Stomach smooth muscle (tissue), 2 donors: ENCODE data around the gene TENM4.

ENCODE experiments used
- H3K27ac ChIP-seq: one replicate; pipeline ENCODE4 v1.7.0; 2013; ENCODE audit warnings: mild to moderate bottlenecking, low read length, inconsistent platforms
- H3K27me3 ChIP-seq, 2 donors: one replicate each; pipeline ENCODE4 v1.7.0; 2013; ENCODE audit warnings: low read length in 2 of 2; ENCODE audit not compliant: insufficient read depth in 2 of 2, control insufficient read depth in 1 of 2
- H3K36me3 ChIP-seq, 2 donors: one replicate each; pipeline ENCODE4 v1.7.0; 2013; ENCODE audit warnings: low read length in 2 of 2; ENCODE audit not compliant: control insufficient read depth in 2 of 2, insufficient read depth in 2 of 2
- H3K4me1 ChIP-seq: one replicate; pipeline ENCODE4 v1.7.0; 2013; ENCODE audit warnings: low read length; ENCODE audit not compliant: control insufficient read depth, insufficient read depth
- H3K4me3 ChIP-seq, 2 donors: one replicate each; pipeline ENCODE4 v1.7.0; 2013; ENCODE audit warnings: low read length in 2 of 2
- H3K9ac ChIP-seq, 2 donors: one replicate each; pipeline ENCODE4 v1.7.0; 2013; ENCODE audit warnings: low read length in 2 of 2, mild to moderate bottlenecking in 1 of 2
- H3K9me3 ChIP-seq, 2 donors: one replicate each; pipeline ENCODE4 v1.7.0; 2013; ENCODE audit warnings: low read length in 2 of 2; ENCODE audit not compliant: control insufficient read depth in 2 of 2
- donor health status: healthy.
- donor health status: Pancreatic carcinoma.

The TENM4 gene

DNA sequence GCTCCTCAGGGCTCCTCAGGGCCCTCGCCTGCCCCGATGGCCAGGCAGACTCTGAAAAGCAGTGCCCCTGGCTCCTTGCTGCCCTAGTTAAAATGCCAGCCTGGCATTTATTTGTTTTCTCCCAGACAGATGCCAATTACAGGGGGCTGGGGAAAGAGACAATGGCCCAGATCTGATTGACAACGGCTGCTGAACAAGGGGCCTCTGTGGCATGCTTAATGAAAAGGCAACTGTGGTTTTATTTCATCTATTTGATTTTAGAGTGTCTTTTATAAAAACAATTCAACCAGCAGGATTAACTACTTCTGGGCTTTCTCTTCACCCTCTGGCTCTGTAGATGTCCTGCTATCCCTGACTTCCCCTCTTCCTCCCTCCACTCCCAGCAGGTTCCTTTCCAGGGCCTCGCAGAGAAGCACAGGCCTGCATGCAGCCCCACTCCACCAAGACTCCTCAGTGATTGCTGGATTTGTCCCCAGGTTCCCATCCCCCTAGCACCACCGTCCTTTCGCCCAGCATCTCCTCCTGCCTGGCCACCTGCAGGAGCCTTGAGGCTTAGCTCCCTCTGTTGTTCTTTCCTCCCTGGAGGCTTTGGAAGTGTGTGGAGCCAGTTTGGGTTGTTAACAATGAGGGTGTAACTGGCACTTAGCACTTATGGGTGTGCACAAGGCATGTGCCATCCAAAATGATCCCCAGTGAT lies 171.1 kb downstream of the TENM4 start:
- Histone ChIP-seq H3K9ac (no peak overlapping the region), H3K4me3 (no peak overlapping the region), H3K4me1 (peaks cover under 1% of the 10 kb centered on the region), H3K27ac (no peak overlapping the region), H3K9me3 (no peaks in the 10 kb centered on the region), H3K36me3 (no peaks in the 10 kb centered on the region), H3K27me3 (no peaks in the 10 kb centered on the region)

GRCh38 chr11:79266396-79266795 lies 174.4 kb downstream of the TENM4 start:
- Histone ChIP-seq H3K9ac (no peak overlapping the region), H3K27ac (no peak overlapping the region), H3K4me3 (no peak overlapping the region), H3K27me3 (peaks cover 0 to 2% of the 10 kb centered on the region in 2 donors), H3K36me3 (no peaks in the 10 kb centered on the region), H3K9me3 (no peaks in the 10 kb centered on the region), H3K4me1 (no peaks in the 10 kb centered on the region)

DNA sequence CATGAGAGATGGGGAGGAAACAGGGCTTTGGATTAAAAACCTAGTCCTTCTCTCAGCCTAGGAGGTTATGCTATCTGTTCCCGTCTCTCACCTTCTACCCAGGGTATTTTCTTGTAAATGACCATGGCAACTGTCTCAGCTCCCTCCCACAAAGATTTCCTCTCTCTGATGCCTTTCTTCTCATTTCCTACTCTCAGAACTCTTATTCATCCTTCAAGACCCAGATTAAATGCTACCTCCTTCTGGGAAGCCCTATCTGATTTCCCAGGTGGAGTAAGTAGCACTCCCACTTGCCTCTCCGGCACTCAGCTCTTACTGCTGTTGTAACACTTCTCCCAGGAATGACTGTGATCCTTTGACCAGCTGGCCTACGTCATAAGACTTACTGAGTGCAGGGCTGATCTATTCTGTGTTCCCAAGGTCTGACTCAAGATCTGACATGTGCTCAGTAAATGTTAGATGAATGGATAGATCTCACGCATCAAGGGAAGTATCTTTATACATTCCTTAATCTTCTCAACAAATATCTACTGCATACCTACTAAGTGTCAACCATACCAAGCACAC lies 175.0 kb downstream of the TENM4 start:
- Histone ChIP-seq H3K27ac (no peak overlapping the region), H3K9me3 (no peaks in the 10 kb centered on the region), H3K9ac (no peak overlapping the region), H3K36me3 (no peaks in the 10 kb centered on the region), H3K4me1 (no peaks in the 10 kb centered on the region), H3K4me3 (no peak overlapping the region), H3K27me3 (peaks cover 0 to 2% of the 10 kb centered on the region in 2 donors)

GRCh38 chr11:79264284-79264683 lies 176.5 kb downstream of the TENM4 start:
- H3K27ac ChIP-seq = no peak overlapping the region
- no peak overlapping the region for H3K9ac ChIP-seq

DNA sequence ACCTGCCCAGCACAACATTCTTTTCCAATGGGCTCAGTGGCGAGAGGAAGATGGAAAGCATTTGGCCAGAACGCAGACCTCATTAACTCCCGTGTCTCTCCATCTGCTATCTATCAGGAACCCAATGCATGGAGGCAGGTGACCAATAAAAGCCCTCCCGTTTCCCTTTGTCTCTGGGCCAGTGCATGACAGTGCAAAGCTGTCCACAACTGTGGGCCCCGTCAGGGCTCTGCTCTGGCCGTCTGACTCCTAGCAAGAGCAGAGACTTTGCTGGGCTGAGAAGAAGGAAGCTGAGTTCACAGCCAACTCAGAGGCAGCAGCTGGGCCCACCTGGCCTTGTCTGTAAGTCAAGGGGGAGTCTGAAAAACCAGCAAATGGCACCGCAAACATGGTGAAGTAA lies 177.8 kb downstream of the TENM4 start:
- Histone ChIP-seq H3K4me1 (no peaks in the 10 kb centered on the region), H3K9ac (no peak overlapping the region), H3K36me3 (no peaks in the 10 kb centered on the region), H3K9me3 (no peaks in the 10 kb centered on the region), H3K27ac (no peak overlapping the region), H3K27me3 (peaks cover 0 to 2% of the 10 kb centered on the region in 2 donors), H3K4me3 (no peak overlapping the region)

More at GRCh38 chr11:79264284-79264683, 176.5 kb downstream of the TENM4 start:
- no peaks in the 10 kb centered on the region for H3K4me1 ChIP-seq
- no peak overlapping the region for H3K4me3 ChIP-seq
- H3K36me3 ChIP-seq = no peaks in the 10 kb centered on the region
- H3K9me3 ChIP-seq = no peaks in the 10 kb centered on the region
- peaks cover 0 to 2% of the 10 kb centered on the region in 2 donors for H3K27me3 ChIP-seq

GRCh38 chr11:79262221-79262620 lies 178.6 kb downstream of the TENM4 start:
- peaks cover 0 to 2% of the 10 kb centered on the region in 2 donors for H3K27me3 ChIP-seq
- H3K4me3 ChIP-seq = no peak overlapping the region
- H3K4me1 ChIP-seq = no peaks in the 10 kb centered on the region
- H3K9me3 ChIP-seq = no peaks in the 10 kb centered on the region
- H3K9ac ChIP-seq = no peak overlapping the region
- no peak overlapping the region for H3K27ac ChIP-seq
- no peaks in the 10 kb centered on the region for H3K36me3 ChIP-seq

- H3K9me3 ChIP-seq = no peaks in the 10 kb centered on the region
- no peaks in the 10 kb centered on the region for H3K36me3 ChIP-seq
- H3K4me1 ChIP-seq = no peaks in the 10 kb centered on the region
- peaks cover 0 to 2% of the 10 kb centered on the region in 2 donors for H3K27me3 ChIP-seq
- H3K27ac ChIP-seq = no peak overlapping the region
- no peak overlapping the region for H3K4me3 ChIP-seq
- H3K9ac ChIP-seq = no peak overlapping the region
Measured at GRCh38 chr11:79261684-79262083, 179.1 kb downstream of the TENM4 start.

DNA sequence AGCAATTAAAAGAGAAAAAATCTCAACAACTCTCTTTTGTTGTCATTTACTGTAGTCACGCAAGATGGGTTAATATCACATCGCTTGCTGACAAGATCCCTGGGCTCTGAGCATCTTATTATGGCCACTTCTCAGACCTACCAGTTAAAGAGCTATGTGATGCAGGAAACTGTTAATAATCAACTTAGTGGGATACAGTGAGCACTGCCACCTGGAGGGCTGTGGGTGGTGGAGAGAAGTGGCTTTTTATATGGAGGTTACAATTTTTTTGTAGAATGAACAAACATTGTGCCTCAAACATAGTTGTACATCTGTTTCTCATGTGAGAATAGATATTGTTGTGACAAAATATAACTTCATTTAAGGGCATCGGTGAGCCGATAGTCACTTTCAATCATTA lies 181.0 kb downstream of the TENM4 start:
- Histone ChIP-seq H3K36me3 (no peaks in the 10 kb centered on the region), H3K27ac (no peak overlapping the region), H3K4me1 (no peaks in the 10 kb centered on the region), H3K4me3 (no peak overlapping the region), H3K9me3 (no peaks in the 10 kb centered on the region), H3K27me3 (peaks cover 0 to 2% of the 10 kb centered on the region in 2 donors), H3K9ac (no peak overlapping the region)

DNA sequence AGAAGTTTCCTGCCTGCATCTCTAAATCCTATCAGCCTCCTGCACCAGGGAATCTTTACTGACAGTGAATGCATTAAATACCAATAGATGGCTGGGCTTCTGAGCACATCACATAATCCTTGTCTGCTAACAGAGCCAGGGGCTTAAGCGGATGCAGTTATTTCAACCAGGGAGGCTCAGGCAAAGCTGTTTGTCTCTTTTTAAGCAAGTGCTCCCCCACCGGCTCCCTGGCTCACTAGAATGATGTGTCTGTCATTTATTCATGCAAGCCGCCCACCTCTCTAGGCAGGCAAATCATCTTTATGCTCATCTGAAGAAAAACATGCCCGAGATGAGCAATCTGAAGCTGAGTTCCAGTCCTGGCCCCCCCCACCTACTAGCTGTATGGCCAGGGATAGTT lies 182.3 kb downstream of the TENM4 start:
- no peak overlapping the region for H3K27ac ChIP-seq
- H3K27me3 ChIP-seq = no peaks in the 10 kb centered on the region
- no peak overlapping the region for H3K9ac ChIP-seq
- no peaks in the 10 kb centered on the region for H3K4me1 ChIP-seq
- H3K4me3 ChIP-seq = no peak overlapping the region
- no peaks in the 10 kb centered on the region for H3K9me3 ChIP-seq
- no peaks in the 10 kb centered on the region for H3K36me3 ChIP-seq

- no peaks in the 10 kb centered on the region for H3K9me3 ChIP-seq
- no peak overlapping the region for H3K9ac ChIP-seq
Measured at GRCh38 chr11:79255965-79256364, 184.9 kb downstream of the TENM4 start.

GRCh38 chr11:79253280-79253679 lies 187.6 kb downstream of the TENM4 start:
- no peaks in the 10 kb centered on the region for H3K4me1 ChIP-seq
- no peak overlapping the region for H3K27ac ChIP-seq
- no peaks in the 10 kb centered on the region for H3K9me3 ChIP-seq
- H3K4me3 ChIP-seq = no peak overlapping the region
- no peaks in the 10 kb centered on the region for H3K27me3 ChIP-seq
- H3K36me3 ChIP-seq = no peaks in the 10 kb centered on the region
- no peak overlapping the region for H3K9ac ChIP-seq

More at GRCh38 chr11:79255965-79256364, 184.9 kb downstream of the TENM4 start:
- Histone ChIP-seq H3K27ac (no peak overlapping the region), H3K4me1 (no peaks in the 10 kb centered on the region), H3K36me3 (no peaks in the 10 kb centered on the region), H3K27me3 (no peaks in the 10 kb centered on the region), H3K4me3 (no peak overlapping the region)
